GM06990 (cell line): ENCODE data around the gene TMEM52.
A peak's percentile ranks its signal among the peaks of the same experiment; 100 is the strongest.

Source experiments
- DNase-seq: peaks from one replicate; pipeline ENCODE4 v3.0.0-alpha.2; 2011; ENCODE audit not compliant: insufficient read length; ENCODE audit errors: extremely low read depth
- H3K27me3 ChIP-seq: replicated peaks from 2 replicates; pipeline ENCODE4 v1.6.0; 2011; ENCODE audit warnings: low read length; ENCODE audit not compliant: control insufficient read depth, insufficient read depth
- H3K36me3 ChIP-seq: 2 replicates; pipeline ENCODE4 v1.5.1; 2011; ENCODE audit warnings: low read length; ENCODE audit not compliant: control insufficient read depth, insufficient read depth
- H3K4me3 ChIP-seq: replicated peaks from 2 replicates; pipeline ENCODE4 v1.5.1; 2011; ENCODE audit warnings: low read depth, mild to moderate bottlenecking, control low read depth, low read length
- CTCF ChIP-seq: IDR thresholded peaks from 2 replicates; pipeline ENCODE4 v1.5.1; 2011; ENCODE audit warnings: low read length, control low read depth, mild to moderate bottlenecking, inconsistent platforms; ENCODE audit not compliant: insufficient read depth, poor library complexity, severe bottlenecking

Gene TMEM52

DNA sequence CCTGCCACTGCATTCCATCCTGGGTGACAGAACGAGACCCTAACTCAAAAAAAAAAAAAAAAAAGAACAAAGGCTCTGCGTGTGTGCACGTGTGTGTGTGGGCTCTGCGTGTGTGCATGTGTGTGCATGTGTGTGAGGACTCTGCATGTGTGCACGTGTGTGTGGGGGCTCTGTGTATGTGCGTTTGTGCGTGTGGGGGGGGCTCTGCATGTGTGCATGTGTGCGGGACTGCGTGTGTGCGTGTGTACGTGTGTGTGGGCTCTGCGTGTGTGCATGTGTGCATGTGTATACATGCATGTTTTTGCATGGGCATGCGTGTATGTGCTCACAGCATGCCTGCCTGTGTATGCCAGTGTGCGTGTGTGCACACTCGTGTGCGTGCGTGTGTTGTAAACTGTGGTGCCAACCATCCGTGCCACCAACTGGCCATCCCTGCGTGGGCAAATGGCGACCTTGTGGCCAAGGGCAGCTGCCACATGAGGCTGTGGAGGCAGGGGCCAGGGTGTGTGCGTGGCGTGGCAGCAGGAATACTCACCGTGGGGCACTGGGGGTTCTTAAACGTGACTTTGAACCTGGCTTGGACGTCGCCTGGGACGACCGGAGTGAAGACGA, 26.8 kb upstream of the TMEM52 start:
- no peaks in the 10 kb centered on the region for H3K27me3 ChIP-seq
- H3K36me3 ChIP-seq: no peaks in the 10 kb centered on the region
- no peak for DNase-seq
- TF ChIP-seq CTCF: no peak
- no peak overlapping the region for H3K4me3 ChIP-seq

GRCh38 chr1:1943834-1944570, 24.9 kb upstream of the TMEM52 start:
- TF ChIP-seq CTCF: peak; percentile 80
- Histone ChIP-seq H3K27me3 (no peaks in the 10 kb centered on the region), H3K4me3 (no peak overlapping the region), H3K36me3 (no peaks in the 10 kb centered on the region)
- DNase-seq: no peak

- DNase-seq: no peak
- Histone ChIP-seq H3K36me3 (no peaks in the 10 kb centered on the region), H3K27me3 (no peaks in the 10 kb centered on the region), H3K4me3 (no peak overlapping the region)
- TF ChIP-seq CTCF: no peak
Measured at GRCh38 chr1:1942753-1943656, 23.9 kb upstream of the TMEM52 start.

DNA sequence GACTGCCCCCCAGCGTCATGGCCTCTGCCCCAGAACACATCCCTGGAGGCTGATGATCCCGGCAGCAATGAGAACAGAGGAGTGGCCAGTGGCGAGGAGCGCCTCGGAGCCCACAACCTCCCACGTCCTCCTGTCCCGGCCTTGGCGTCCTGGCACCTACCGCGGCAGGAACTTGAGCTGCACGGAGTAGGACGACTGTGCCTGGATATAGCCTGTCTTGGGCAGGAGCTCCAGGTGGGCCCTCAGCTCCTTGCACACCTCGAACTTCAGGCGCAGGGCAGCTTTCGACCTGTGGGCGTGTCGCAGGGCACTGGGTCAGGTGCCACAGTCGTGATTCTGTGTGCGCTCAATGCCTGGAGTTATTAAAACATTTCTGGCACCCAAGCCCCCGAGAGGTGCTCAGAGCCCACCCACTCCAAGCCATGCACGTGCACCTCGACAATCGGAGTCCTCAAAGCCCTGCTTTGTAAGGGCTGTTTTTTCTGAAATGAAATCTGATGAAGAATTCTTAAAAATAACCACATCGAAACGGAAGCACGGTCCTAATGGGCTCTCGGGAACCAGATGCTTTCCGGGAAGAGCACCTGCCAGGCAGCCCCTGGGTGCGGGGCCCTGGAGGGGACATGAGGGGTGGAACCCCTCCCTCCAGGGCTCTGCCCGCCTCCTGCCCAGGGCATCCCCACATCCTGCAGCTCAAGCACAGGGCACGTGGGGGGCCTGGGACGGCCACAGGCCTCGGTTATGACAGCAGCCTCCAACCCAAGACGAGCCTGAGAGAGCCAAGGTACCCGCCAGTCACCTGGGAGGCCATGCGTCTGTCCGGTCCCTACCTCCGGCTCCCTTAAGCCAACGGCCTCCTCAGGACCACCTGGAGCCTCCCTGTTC, 23.0 kb upstream of the TMEM52 start:
- H3K36me3 ChIP-seq: no peaks in the 10 kb centered on the region
- H3K4me3 ChIP-seq: no peak overlapping the region

More for the DNA sequence above, 23.0 kb upstream of the TMEM52 start:
- DNase-seq: no peak
- no peaks in the 10 kb centered on the region for H3K27me3 ChIP-seq
- TF ChIP-seq CTCF: no peak
